ENCODE data around the gene UBE2I.
"Not testable (repeated sequence)": the region's sequence is repeated elsewhere in the genome, so short reads cannot be mapped to it uniquely, and the experiment has no call there.

DNA sequence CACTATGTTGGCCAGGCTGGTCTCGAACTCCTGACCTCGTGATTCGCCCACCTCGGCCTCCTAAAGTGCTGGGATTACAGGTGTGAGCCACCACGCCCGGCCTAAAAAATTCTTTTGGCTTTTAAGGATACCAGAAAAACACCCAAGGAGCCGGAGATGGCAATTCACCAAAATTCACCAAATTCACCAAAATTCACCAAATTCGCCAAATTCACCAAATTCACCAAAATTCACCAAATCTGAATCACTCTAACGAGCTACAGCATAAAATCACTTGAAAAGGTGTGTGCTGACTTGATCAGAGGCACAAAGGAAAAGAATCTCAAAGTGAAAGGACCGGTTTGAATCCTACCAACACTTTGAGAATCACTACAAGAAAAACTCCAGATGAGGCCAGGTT is 19.5 kb downstream of the UBE2I start:
- TF ChIP-seq, protein P1, sequence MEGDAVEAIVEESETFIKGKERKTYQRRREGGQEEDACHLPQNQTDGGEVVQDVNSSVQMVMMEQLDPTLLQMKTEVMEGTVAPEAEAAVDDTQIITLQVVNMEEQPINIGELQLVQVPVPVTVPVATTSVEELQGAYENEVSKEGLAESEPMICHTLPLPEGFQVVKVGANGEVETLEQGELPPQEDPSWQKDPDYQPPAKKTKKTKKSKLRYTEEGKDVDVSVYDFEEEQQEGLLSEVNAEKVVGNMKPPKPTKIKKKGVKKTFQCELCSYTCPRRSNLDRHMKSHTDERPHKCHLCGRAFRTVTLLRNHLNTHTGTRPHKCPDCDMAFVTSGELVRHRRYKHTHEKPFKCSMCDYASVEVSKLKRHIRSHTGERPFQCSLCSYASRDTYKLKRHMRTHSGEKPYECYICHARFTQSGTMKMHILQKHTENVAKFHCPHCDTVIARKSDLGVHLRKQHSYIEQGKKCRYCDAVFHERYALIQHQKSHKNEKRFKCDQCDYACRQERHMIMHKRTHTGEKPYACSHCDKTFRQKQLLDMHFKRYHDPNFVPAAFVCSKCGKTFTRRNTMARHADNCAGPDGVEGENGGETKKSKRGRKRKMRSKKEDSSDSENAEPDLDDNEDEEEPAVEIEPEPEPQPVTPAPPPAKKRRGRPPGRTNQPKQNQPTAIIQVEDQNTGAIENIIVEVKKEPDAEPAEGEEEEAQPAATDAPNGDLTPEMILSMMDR (IDR thresholded peaks at IDR 0.05), result not testable (repeated sequence)
- TF ChIP-seq EZH2 (IDR thresholded peaks at IDR 0.05; ENCODE audit: borderline replicate concordance, insufficient read depth, low read depth, low read length, poor library complexity, severe bottlenecking), result not testable (repeated sequence)

Data from B cell (primary cell).